ENCODE results near the gene ASAP2.

ASAP2 gene

GRCh38 chr2:9232166-9232479 lies 25.5 kb downstream of the ASAP2 start:
- DNase-seq, result no peak

GRCh38 chr2:9232886-9233285 lies 26.3 kb downstream of the ASAP2 start:
- no peak for DNase-seq

GRCh38 chr2:9234680-9235146 lies 28.1 kb downstream of the ASAP2 start:
- DNase-seq, result no peak

GRCh38 chr2:9235147-9236044 lies 28.8 kb downstream of the ASAP2 start:
- DNase-seq, result no peak

GRCh38 chr2:9236045-9236344 lies 29.4 kb downstream of the ASAP2 start:
- DNase-seq, result no peak

GRCh38 chr2:9236867-9237266 lies 30.3 kb downstream of the ASAP2 start:
- DNase-seq, result no peak

GRCh38 chr2:9237831-9238230 lies 31.2 kb downstream of the ASAP2 start:
- DNase-seq, result no peak

- DNase-seq, result no peak
Measured at GRCh38 chr2:9238591-9239326, 32.1 kb downstream of the ASAP2 start.

GRCh38 chr2:9239616-9240015 lies 33.0 kb downstream of the ASAP2 start:
- DNase-seq, result no peak

GRCh38 chr2:9240745-9241144 lies 34.1 kb downstream of the ASAP2 start:
- no peak for DNase-seq

- DNase-seq, result no peak
Measured at GRCh38 chr2:9241233-9241632, 34.6 kb downstream of the ASAP2 start.

- no peak for DNase-seq
Measured at GRCh38 chr2:9243357-9243756, 36.7 kb downstream of the ASAP2 start.

- DNase-seq, result no peak
Measured at GRCh38 chr2:9244985-9245544, 38.5 kb downstream of the ASAP2 start.

- DNase-seq, result no peak
Measured at GRCh38 chr2:9247177-9247576, 40.6 kb downstream of the ASAP2 start.

- no peak for DNase-seq
Measured at GRCh38 chr2:9247786-9248185, 41.2 kb downstream of the ASAP2 start.

- no peak for DNase-seq
Measured at GRCh38 chr2:9248363-9248762, 41.8 kb downstream of the ASAP2 start.

GRCh38 chr2:9249020-9249800 lies 42.6 kb downstream of the ASAP2 start:
- no peak for DNase-seq

GRCh38 chr2:9250091-9250490 lies 43.5 kb downstream of the ASAP2 start:
- DNase-seq, result no peak

- DNase-seq, result no peak
Measured at GRCh38 chr2:9250498-9251153, 44.0 kb downstream of the ASAP2 start.

- no peak for DNase-seq
Measured at GRCh38 chr2:9251154-9252001, 44.8 kb downstream of the ASAP2 start.

- DNase-seq, result no peak
Measured at GRCh38 chr2:9252002-9252357, 45.4 kb downstream of the ASAP2 start.

- DNase-seq, result no peak
Measured at GRCh38 chr2:9255416-9255815, 48.8 kb downstream of the ASAP2 start.

Data from NCI-H1436 (cell line).